ENCODE data around the gene BMP10. TPM values are rescaled to one million over a fixed set of nuclear protein-coding genes. Genes with fewer than 3 reads are reported as not detected.
A peak's percentile ranks its signal among the peaks of the same experiment; 100 is the strongest.

BMP10 gene
- total RNA-seq, 2 experiments from 2014 or later = not detected

GRCh38 chr2:68850524-68850923 lies 20.7 kb downstream of the BMP10 start:
- no peak overlapping the region for H3K27ac Mint-ChIP-seq
- ATAC-seq = no peak
- no peaks in the 10 kb centered on the region for H3K36me3 Mint-ChIP-seq (ENCODE audit: low read depth)
- ChIA-PET CTCF (interaction anchor here (0.6 to 1.1 kb wide), 2 partner anchors 33 to 75 kb away, joined by 3 read pairs; no protein-coding TSS in a partner anchor), POLR2A (no interaction called here)
- no peak overlapping the region for H3K4me3 Mint-ChIP-seq
- H3K4me1 Mint-ChIP-seq (ENCODE audit: low read depth) = no peaks in the 10 kb centered on the region
- peaks cover 35% of the 10 kb centered on the region for H3K27me3 Mint-ChIP-seq (ENCODE audit: low read depth)
- DNase-seq = no peak
- H3K9me3 Mint-ChIP-seq (ENCODE audit: insufficient read depth) = no peaks in the 10 kb centered on the region

- CTCF ChIA-PET = interaction anchor here (0.6 to 1.0 kb wide), 3 partner anchors 10 to 13 kb away, joined by 3 read pairs; no protein-coding TSS in a partner anchor
- peaks cover 35% of the 10 kb centered on the region for H3K27me3 Mint-ChIP-seq (ENCODE audit: low read depth)
- DNase-seq (no peak), ATAC-seq (no peak)
- H3K4me3 Mint-ChIP-seq = no peak overlapping the region
- no peaks in the 10 kb centered on the region for H3K36me3 Mint-ChIP-seq (ENCODE audit: low read depth)
- no peak overlapping the region for H3K27ac Mint-ChIP-seq
- H3K9me3 Mint-ChIP-seq (ENCODE audit: insufficient read depth) = no peaks in the 10 kb centered on the region
- no peaks in the 10 kb centered on the region for H3K4me1 Mint-ChIP-seq (ENCODE audit: low read depth)
- POLR2A ChIA-PET = no interaction called here
Measured at GRCh38 chr2:68849579-68850030, 21.6 kb downstream of the BMP10 start.

GRCh38 chr2:68847751-68848150 lies 23.4 kb downstream of the BMP10 start:
- Mint-ChIP-seq H3K9me3 (ENCODE audit: insufficient read depth) (no peaks in the 10 kb centered on the region), H3K27ac (no peak overlapping the region), H3K4me3 (no peak overlapping the region), H3K36me3 (ENCODE audit: low read depth) (no peaks in the 10 kb centered on the region), H3K27me3 (ENCODE audit: low read depth) (peaks cover 35% of the 10 kb centered on the region), H3K4me1 (ENCODE audit: low read depth) (no peaks in the 10 kb centered on the region)
- CTCF ChIA-PET = interaction anchor here (1.3 to 2.6 kb wide), 3 partner anchors 9 to 96 kb away, joined by 4 to 13 read pairs (median 4); no protein-coding TSS in a partner anchor
- DNase-seq (no peak), ATAC-seq (no peak)
- POLR2A ChIA-PET = no interaction called here

GRCh38 chr2:68846091-68846490 lies 25.1 kb downstream of the BMP10 start:
- ATAC-seq (no peak), DNase-seq (no peak)
- ChIA-PET POLR2A (no interaction called here), CTCF (interaction anchor here (1.5 to 2.2 kb wide), 4 partner anchors 9 to 137 kb away, joined by 4 to 9 read pairs (median 5); partner anchors contain the start of gene ARHGAP25)
- peaks cover 35% of the 10 kb centered on the region for H3K27me3 Mint-ChIP-seq (ENCODE audit: low read depth)
- no peaks in the 10 kb centered on the region for H3K36me3 Mint-ChIP-seq (ENCODE audit: low read depth)
- H3K4me3 Mint-ChIP-seq = no peak overlapping the region
- no peaks in the 10 kb centered on the region for H3K4me1 Mint-ChIP-seq (ENCODE audit: low read depth)
- H3K9me3 Mint-ChIP-seq (ENCODE audit: insufficient read depth) = no peaks in the 10 kb centered on the region
- no peak overlapping the region for H3K27ac Mint-ChIP-seq

- no peaks in the 10 kb centered on the region for H3K9me3 Mint-ChIP-seq (ENCODE audit: insufficient read depth)
- ATAC-seq (no peak), DNase-seq (no peak)
- no peak overlapping the region for H3K4me3 Mint-ChIP-seq
- ChIA-PET CTCF (interaction anchor here (1.5 to 2.4 kb wide), 6 partner anchors 8 to 136 kb away, joined by 4 to 11 read pairs (median 5); partner anchors contain the start of gene ARHGAP25), POLR2A (no interaction called here)
- H3K36me3 Mint-ChIP-seq (ENCODE audit: low read depth) = no peaks in the 10 kb centered on the region
- H3K27me3 Mint-ChIP-seq (ENCODE audit: low read depth) = peaks cover 31% of the 10 kb centered on the region
- H3K27ac Mint-ChIP-seq = no peak overlapping the region
- H3K4me1 Mint-ChIP-seq (ENCODE audit: low read depth) = no peaks in the 10 kb centered on the region
Measured at GRCh38 chr2:68845043-68845442, 26.2 kb downstream of the BMP10 start.

- H3K27me3 Mint-ChIP-seq (ENCODE audit: low read depth) = peaks cover 2% of the 10 kb centered on the region
- CTCF ChIA-PET = interaction anchor here (1.0 to 5.2 kb wide), 25 partner anchors 9 to 376 kb away, joined by 3 to 53 read pairs (median 5); partner anchors contain the start of gene FBXO48
- H3K36me3 Mint-ChIP-seq (ENCODE audit: low read depth) = no peaks in the 10 kb centered on the region
- H3K27ac Mint-ChIP-seq = no peak overlapping the region
- H3K9me3 Mint-ChIP-seq (ENCODE audit: insufficient read depth) = no peaks in the 10 kb centered on the region
- POLR2A ChIA-PET = no interaction called here
- DNase-seq (peak; percentile 44), ATAC-seq (no peak)
- no peak overlapping the region for H3K4me3 Mint-ChIP-seq
- H3K4me1 Mint-ChIP-seq (ENCODE audit: low read depth) = peaks cover 23% of the 10 kb centered on the region
Measured at GRCh38 chr2:68839260-68839833, 31.9 kb downstream of the BMP10 start.

- ChIA-PET CTCF (interaction anchor here (1.0 to 5.2 kb wide), 29 partner anchors 9 to 375 kb away, joined by 3 to 53 read pairs (median 4); partner anchors contain the start of gene FBXO48), POLR2A (interaction anchor here (0.7 kb wide), 1 partner anchor 94 kb away, joined by 3 read pairs; no protein-coding TSS in a partner anchor)
- Mint-ChIP-seq H3K4me3 (no peak overlapping the region), H3K9me3 (ENCODE audit: insufficient read depth) (no peaks in the 10 kb centered on the region), H3K4me1 (ENCODE audit: low read depth) (peaks cover 31% of the 10 kb centered on the region), H3K36me3 (ENCODE audit: low read depth) (no peaks in the 10 kb centered on the region), H3K27me3 (ENCODE audit: low read depth) (peaks cover 2% of the 10 kb centered on the region), H3K27ac (no peak overlapping the region)
- no peak for ATAC-seq
- no peak for DNase-seq
Measured at GRCh38 chr2:68838641-68839040, 32.6 kb downstream of the BMP10 start.

GRCh38 chr2:68837861-68838341 lies 33.3 kb downstream of the BMP10 start:
- ChIA-PET CTCF (interaction anchor here (1.0 to 5.2 kb wide), 18 partner anchors 8 to 242 kb away, joined by 3 to 53 read pairs (median 7); no protein-coding TSS in a partner anchor), POLR2A (interaction anchor here (0.7 kb wide), 1 partner anchor 93 kb away, joined by 3 read pairs; no protein-coding TSS in a partner anchor)
- ATAC-seq = no peak
- H3K4me3 Mint-ChIP-seq = no peak overlapping the region
- no peak for DNase-seq
- no peaks in the 10 kb centered on the region for H3K9me3 Mint-ChIP-seq (ENCODE audit: insufficient read depth)
- no peaks in the 10 kb centered on the region for H3K36me3 Mint-ChIP-seq (ENCODE audit: low read depth)
- H3K27me3 Mint-ChIP-seq (ENCODE audit: low read depth) = peaks cover 1% of the 10 kb centered on the region
- no peak overlapping the region for H3K27ac Mint-ChIP-seq
- H3K4me1 Mint-ChIP-seq (ENCODE audit: low read depth) = peaks cover 38% of the 10 kb centered on the region

- ChIA-PET POLR2A (no interaction called here), CTCF (interaction anchor here (0.7 to 5.2 kb wide), 22 partner anchors 8 to 375 kb away, joined by 3 to 59 read pairs (median 4); no protein-coding TSS in a partner anchor)
- Mint-ChIP-seq H3K4me3 (no peak overlapping the region), H3K9me3 (ENCODE audit: insufficient read depth) (no peaks in the 10 kb centered on the region), H3K36me3 (ENCODE audit: low read depth) (no peaks in the 10 kb centered on the region), H3K4me1 (ENCODE audit: low read depth) (peaks cover 44% of the 10 kb centered on the region), H3K27ac (no peak overlapping the region), H3K27me3 (ENCODE audit: low read depth) (no peaks in the 10 kb centered on the region)
- DNase-seq (peak; percentile 80), ATAC-seq (peak; percentile 82)
Measured at GRCh38 chr2:68837164-68837860, 33.9 kb downstream of the BMP10 start.

- CTCF ChIA-PET = interaction anchor here (0.6 to 5.2 kb wide), 13 partner anchors 16 to 373 kb away, joined by 3 to 59 read pairs (median 4); no protein-coding TSS in a partner anchor
- H3K27me3 Mint-ChIP-seq (ENCODE audit: low read depth) = no peaks in the 10 kb centered on the region
- H3K27ac Mint-ChIP-seq = no peak overlapping the region
- peaks cover 60% of the 10 kb centered on the region for H3K4me1 Mint-ChIP-seq (ENCODE audit: low read depth)
- peaks cover 5% of the 10 kb centered on the region for H3K36me3 Mint-ChIP-seq (ENCODE audit: low read depth)
- POLR2A ChIA-PET = no interaction called here
- no peak for DNase-seq
- no peak overlapping the region for H3K4me3 Mint-ChIP-seq
- H3K9me3 Mint-ChIP-seq (ENCODE audit: insufficient read depth) = no peaks in the 10 kb centered on the region
- no peak for ATAC-seq
Measured at GRCh38 chr2:68835621-68836020, 35.6 kb downstream of the BMP10 start.

- ATAC-seq (no peak), DNase-seq (no peak)
- H3K36me3 Mint-ChIP-seq (ENCODE audit: low read depth) = peaks cover 9% of the 10 kb centered on the region
- no peak overlapping the region for H3K4me3 Mint-ChIP-seq
- POLR2A ChIA-PET = no interaction called here
- no peaks in the 10 kb centered on the region for H3K9me3 Mint-ChIP-seq (ENCODE audit: insufficient read depth)
- peaks cover 67% of the 10 kb centered on the region for H3K4me1 Mint-ChIP-seq (ENCODE audit: low read depth)
- CTCF ChIA-PET = interaction anchor here (0.6 to 5.2 kb wide), 11 partner anchors 69 to 372 kb away, joined by 3 to 59 read pairs (median 13); no protein-coding TSS in a partner anchor
- peak overlapping the region; percentile 61 for H3K27ac Mint-ChIP-seq
- H3K27me3 Mint-ChIP-seq (ENCODE audit: low read depth) = no peaks in the 10 kb centered on the region
Measured at GRCh38 chr2:68834737-68835376, 36.3 kb downstream of the BMP10 start.

Measured in activated CD8-positive, alpha-beta T cell treated with anti-CD3 and anti-CD28 coated beads, Interleukin-2, amount 10 ng/mL, durations not matched to agents 7 days and 5 days (primary cell).